Mesothelial cell of epicardium (in vitro differentiated cells): ENCODE measurements around the gene KITLG. TPM values are rescaled to one million over a fixed set of nuclear protein-coding genes. Genes with fewer than 3 reads are reported as not detected.

Experiments
- DNase-seq, 2 experiments: peaks; one replicate each; pipeline ENCODE4 v3.0.0; 2021; ENCODE audit warnings: low spot score in 2 of 2; ENCODE audit not compliant: unreplicated experiment in 2 of 2
- H3K27ac Mint-ChIP-seq: 2 replicates; pipeline ENCODE4 v1.8.0; 2021; ENCODE audit warnings: mixed read lengths
- H3K27me3 Mint-ChIP-seq: 2 replicates; pipeline ENCODE4 v1.8.0; 2021; ENCODE audit warnings: low read depth, mixed read lengths
- H3K36me3 Mint-ChIP-seq: 2 replicates; pipeline ENCODE4 v1.8.0; 2021; ENCODE audit warnings: mixed read lengths
- H3K4me1 Mint-ChIP-seq: 2 replicates; pipeline ENCODE4 v1.8.0; 2021; ENCODE audit warnings: mixed read lengths
- H3K4me3 Mint-ChIP-seq: 2 replicates; pipeline ENCODE4 v1.8.0; 2021; ENCODE audit warnings: mild to moderate bottlenecking, moderate library complexity, mixed read lengths
- H3K9me3 Mint-ChIP-seq: 2 replicates; pipeline ENCODE4 v1.8.0; 2021; ENCODE audit warnings: mixed read lengths
- CTCF ChIP-seq: fragments of 200-600 bp; sonication (generic); IDR thresholded peaks from one replicate; pipeline ENCODE4 v1.5.0; 2021; ENCODE audit warnings: antibody characterized with exemption; ENCODE audit not compliant: unreplicated experiment
- total RNA-seq: library from RNA; stranded (reverse); gene quantifications from 3 replicates; pipeline ENCODE4 v1.2.1, GENCODE V29; 2021

The KITLG gene
- total RNA-seq, 1 donor from 2014 or later = 13.9 TPM

- Mint-ChIP-seq H3K36me3 (peaks cover 8% of the 10 kb centered on the region), H3K27ac (peak overlapping the region; percentile 52), H3K9me3 (peaks cover 12% of the 10 kb centered on the region), H3K27me3 (no peaks in the 10 kb centered on the region), H3K4me1 (peaks cover 19% of the 10 kb centered on the region), H3K4me3 (no peak overlapping the region)
- DNase-seq = no peak
- TF ChIP-seq CTCF = no peak
These were observed 134.4 kb downstream of the KITLG start for GRCh38 chr12:88445705-88446394.

GRCh38 chr12:88444481-88444880, 135.8 kb downstream of the KITLG start:
- Mint-ChIP-seq H3K9me3 (peaks cover 26% of the 10 kb centered on the region), H3K4me3 (no peak overlapping the region), H3K27me3 (no peaks in the 10 kb centered on the region), H3K4me1 (peaks cover 15% of the 10 kb centered on the region), H3K27ac (peak overlapping the region; percentile 52), H3K36me3 (peaks cover 13% of the 10 kb centered on the region)
- no peak for DNase-seq
- TF ChIP-seq CTCF = no peak
